ENCODE results near the gene EHD1.

GRCh38 chr11:64846998-64847666 is 31.3 kb downstream of the EHD1 start:
- TF ChIP-seq CTCF (IDR thresholded peaks at IDR 0.05; ENCODE audit: insufficient read depth, low read length, poor library complexity, severe bottlenecking) (peak; percentile 92), EZH2phosphoT487 (conservative IDR thresholded peaks at IDR 0.05; ENCODE audit: low read length) (no peak)

Data from SU-DHL-6 (cell line).